Natural killer cell (primary cell): ENCODE measurements around the gene TADA3. TPM values are rescaled to one million over a fixed set of nuclear protein-coding genes. Genes with fewer than 3 reads are reported as not detected.

Source experiments
- ATAC-seq, 3 donors: fragments of 150-1000 bp in 2 of 3; fragments of 200-7000 bp in 1 of 3; cut with Tn5 transposase; 1 replicate in 1 of 3; 2 replicates in 2 of 3; pipeline ENCODE4 v1.10.0; 2021; ENCODE audit warnings: mild to moderate bottlenecking in 2 of 3, moderate library complexity in 2 of 3
- DNase-seq, 2 donors: peaks; one replicate each; pipeline versions ENCODE4 v3.0.0 to v3.0.0-alpha.2; 2013 to 2021; ENCODE audit warnings: mixed read lengths in 1 of 2
- H3K27ac ChIP-seq: one replicate; pipeline ENCODE4 v1.5.1; 2013; ENCODE audit warnings: mild to moderate bottlenecking, low read length
- H3K27me3 ChIP-seq: one replicate; pipeline ENCODE4 v1.6.1; 2013; ENCODE audit warnings: low read length; ENCODE audit not compliant: control insufficient read depth, insufficient read depth
- H3K36me3 ChIP-seq: one replicate; pipeline ENCODE4 v1.6.1; 2013; ENCODE audit warnings: low read length; ENCODE audit not compliant: control insufficient read depth, insufficient read depth
- H3K4me1 ChIP-seq: one replicate; pipeline ENCODE4 v1.6.1; 2013; ENCODE audit warnings: low read length; ENCODE audit not compliant: control insufficient read depth, insufficient read depth
- H3K4me3 ChIP-seq: one replicate; pipeline ENCODE4 v1.5.1; 2013; ENCODE audit warnings: low read length
- H3K9me3 ChIP-seq: one replicate; pipeline ENCODE4 v1.6.1; 2013; ENCODE audit warnings: low read length; ENCODE audit not compliant: control insufficient read depth, insufficient read depth
- H3K27ac Mint-ChIP-seq, 2 donors: one replicate each; pipeline ENCODE4 v1.8.0; 2022; ENCODE audit warnings: mild to moderate bottlenecking in 2 of 2, mixed read lengths in 2 of 2, moderate library complexity in 1 of 2
- H3K27me3 Mint-ChIP-seq, 2 donors: one replicate each; pipeline ENCODE4 v1.8.0; 2022; ENCODE audit warnings: low read depth in 2 of 2, mixed read lengths in 2 of 2
- H3K36me3 Mint-ChIP-seq: one replicate; pipeline ENCODE4 v1.8.0; 2022; ENCODE audit warnings: mixed read lengths
- H3K4me1 Mint-ChIP-seq, 2 donors: one replicate each; pipeline ENCODE4 v1.8.0; 2022; ENCODE audit warnings: mixed read lengths in 2 of 2
- H3K4me3 Mint-ChIP-seq: one replicate; pipeline ENCODE4 v1.8.0; 2022; ENCODE audit warnings: mild to moderate bottlenecking, moderate library complexity, mixed read lengths
- H3K9me3 Mint-ChIP-seq, 2 donors: one replicate each; pipeline ENCODE4 v1.8.0; 2022; ENCODE audit warnings: mixed read lengths in 2 of 2
- CTCF ChIP-seq: fragments of 200-600 bp; IDR thresholded peaks from one replicate; pipeline ENCODE4 v1.8.0; 2022; ENCODE audit warnings: antibody characterized with exemption
- WGBS: methylation state at CpG from one replicate; pipeline ENCODE4 v1.1.7; 2013; ENCODE audit warnings: missing lambda C conversion rate; ENCODE audit not compliant: insufficient coverage; 5-methylcytosine and 5-hydroxymethylcytosine counted together
- intact Hi-C: fragments of 100-400 bp; cut with micrococcal nuclease; formaldehyde crosslinking; loops from one replicate; pipeline ENCODE4 v1.14.2; 2022
- total RNA-seq, 4 donors: library from RNA; stranded (reverse); fragments of 120-200 nt in 1 of 4; gene quantifications; one replicate each; pipeline versions ENCODE4 v1.2.3 to v1.2.4, GENCODE V29; 2013 to 2022

TADA3 gene
- total RNA-seq, 3 donors from 2014 or later (not counting 1 experiment from before 2014, with no cell fraction given): 59.2 to 73.7 (median 69.2) TPM

- Mint-ChIP-seq H3K4me3 (peak overlapping the region; percentile 92), H3K9me3 (no peaks in the 10 kb centered on the region), H3K27ac (peak overlapping the region; percentile 94 to 99), H3K27me3 (no peaks in the 10 kb centered on the region), H3K36me3 (no peaks in the 10 kb centered on the region), H3K4me1 (peaks cover 60 to 71% of the 10 kb centered on the region in 2 donors)
- WGBS: under 1% methylated on average over 23 of the region's 23 CpGs
- TF ChIP-seq CTCF: no peak
- intact Hi-C loops: loop anchor here (2.0 to 5.0 kb wide), 2 partner anchors 16 to 61 kb away; partner anchors contain the start of gene BRPF1
- Histone ChIP-seq H3K27me3 (no peaks in the 10 kb centered on the region), H3K27ac (peak overlapping the region; percentile 88), H3K4me1 (peaks cover 49% of the 10 kb centered on the region), H3K9me3 (no peaks in the 10 kb centered on the region), H3K4me3 (peak overlapping the region; percentile 79), H3K36me3 (peaks cover 39% of the 10 kb centered on the region)
- DNase-seq (peak in 1 of 2 donors; percentile 57), ATAC-seq (peak in 1 of 3 donors; percentile 4)
These were observed 998 bp upstream of the TADA3 start for GRCh38 chr3:9793161-9793781.

GRCh38 chr3:9791790-9792404, 376 bp downstream of the TADA3 start:
- H3K9me3 Mint-ChIP-seq: no peaks in the 10 kb centered on the region
- intact Hi-C loops: loop anchor here (1.0 to 5.0 kb wide), 4 partner anchors 17 to 143 kb away; partner anchors contain the start of genes BRPF1 and MTMR14
- ATAC-seq (no peak), DNase-seq (peak in 1 of 2 donors; percentile 23)
- H3K27me3 Mint-ChIP-seq: no peaks in the 10 kb centered on the region
- H3K4me1 ChIP-seq: peaks cover 43% of the 10 kb centered on the region
- H3K36me3 ChIP-seq: peaks cover 33% of the 10 kb centered on the region
- 9% methylated on average over 14 of the region's 14 CpGs for WGBS
- H3K27ac ChIP-seq: peak overlapping the region; percentile 88
- peak overlapping the region; percentile 94 to 99 for H3K27ac Mint-ChIP-seq
- peaks cover 54 to 71% of the 10 kb centered on the region in 2 donors for H3K4me1 Mint-ChIP-seq
- no peaks in the 10 kb centered on the region for H3K27me3 ChIP-seq
- TF ChIP-seq CTCF: no peak
- peak overlapping the region; percentile 92 for H3K4me3 Mint-ChIP-seq
- peaks cover 7% of the 10 kb centered on the region for H3K36me3 Mint-ChIP-seq
- no peaks in the 10 kb centered on the region for H3K9me3 ChIP-seq
- peak overlapping the region; percentile 79 for H3K4me3 ChIP-seq

- intact Hi-C loops: loop anchor here (5.0 kb wide), 1 partner anchor 59 kb away; the partner anchor contains the start of gene BRPF1
- Histone ChIP-seq H3K4me1 (peaks cover 38% of the 10 kb centered on the region), H3K27ac (peak overlapping the region; percentile 88)
These were observed 1.1 kb downstream of the TADA3 start for GRCh38 chr3:9791127-9791526.

More at GRCh38 chr3:9791127-9791526, 1.1 kb downstream of the TADA3 start:
- peak overlapping the region; percentile 94 to 99 for H3K27ac Mint-ChIP-seq
- no peaks in the 10 kb centered on the region for H3K9me3 Mint-ChIP-seq
- H3K4me3 Mint-ChIP-seq: peak overlapping the region; percentile 92
- DNase-seq (no peak), ATAC-seq (no peak)
- Histone ChIP-seq H3K36me3 (peaks cover 39% of the 10 kb centered on the region), H3K4me3 (no peak overlapping the region), H3K9me3 (no peaks in the 10 kb centered on the region), H3K27me3 (no peaks in the 10 kb centered on the region)
- peaks cover 53 to 72% of the 10 kb centered on the region in 2 donors for H3K4me1 Mint-ChIP-seq
- no peaks in the 10 kb centered on the region for H3K27me3 Mint-ChIP-seq
- peaks cover 13% of the 10 kb centered on the region for H3K36me3 Mint-ChIP-seq
- TF ChIP-seq CTCF: no peak
- WGBS: 98% methylated on average over 11 of the region's 11 CpGs
